ENCODE data around the gene TUT4. TPM values are rescaled to one million over a fixed set of nuclear protein-coding genes. Genes with fewer than 3 reads are reported as not detected.

TUT4 gene
- total RNA-seq, 1 donor from 2014 or later, result 44.2 TPM

- Histone ChIP-seq H3K27me3 (no peaks in the 10 kb centered on the region), H3K27ac (no peak overlapping the region), H3K36me3 (peaks cover 32% of the 10 kb centered on the region), H3K4me1 (no peaks in the 10 kb centered on the region), H3K4me3 (no peak overlapping the region), H3K9me3 (no peaks in the 10 kb centered on the region)
- no peak for TF ChIP-seq CTCF (IDR thresholded peaks at IDR 0.05)
- DNase-seq, result no peak
- intact Hi-C loops (cut with DNase I), result no loop called here
- ATAC-seq, result no peak
These were observed 40.9 kb downstream of the TUT4 start for GRCh38 chr1:52511851-52512615.

GRCh38 chr1:52511439-52511838 lies 41.5 kb downstream of the TUT4 start:
- Histone ChIP-seq H3K9me3 (no peaks in the 10 kb centered on the region), H3K27ac (no peak overlapping the region), H3K4me1 (no peaks in the 10 kb centered on the region), H3K4me3 (no peak overlapping the region), H3K36me3 (peaks cover 32% of the 10 kb centered on the region), H3K27me3 (no peaks in the 10 kb centered on the region)
- TF ChIP-seq CTCF (IDR thresholded peaks at IDR 0.05), result no peak
- intact Hi-C loops (cut with DNase I), result no loop called here
- DNase-seq, result no peak
- no peak for ATAC-seq

GRCh38 chr1:52506920-52507546 lies 45.9 kb downstream of the TUT4 start:
- Histone ChIP-seq H3K36me3 (peaks cover 7% of the 10 kb centered on the region), H3K4me1 (no peaks in the 10 kb centered on the region), H3K9me3 (no peaks in the 10 kb centered on the region), H3K27ac (no peak overlapping the region), H3K4me3 (no peak overlapping the region), H3K27me3 (no peaks in the 10 kb centered on the region)
- intact Hi-C loops (cut with DNase I), result no loop called here
- no peak for ATAC-seq
- no peak for DNase-seq
- no peak for TF ChIP-seq CTCF (IDR thresholded peaks at IDR 0.05)

- DNase-seq, result no peak
- no peaks in the 10 kb centered on the region for H3K27me3 ChIP-seq
- ATAC-seq, result no peak
- no peaks in the 10 kb centered on the region for H3K4me1 ChIP-seq
- no peak for TF ChIP-seq CTCF (IDR thresholded peaks at IDR 0.05)
- H3K27ac ChIP-seq, result no peak overlapping the region
- intact Hi-C loops (cut with DNase I), result no loop called here
- no peak overlapping the region for H3K4me3 ChIP-seq
- H3K36me3 ChIP-seq, result peaks cover 7% of the 10 kb centered on the region
- no peaks in the 10 kb centered on the region for H3K9me3 ChIP-seq
These were observed 46.5 kb downstream of the TUT4 start for GRCh38 chr1:52506349-52506748.

GRCh38 chr1:52504720-52505119 lies 48.2 kb downstream of the TUT4 start:
- DNase-seq (no peak), ATAC-seq (no peak)
- no peak overlapping the region for H3K27ac ChIP-seq
- no peak overlapping the region for H3K4me3 ChIP-seq
- H3K9me3 ChIP-seq, result no peaks in the 10 kb centered on the region
- no peaks in the 10 kb centered on the region for H3K4me1 ChIP-seq
- no peak for TF ChIP-seq CTCF (IDR thresholded peaks at IDR 0.05)
- intact Hi-C loops (cut with DNase I), result no loop called here
- no peaks in the 10 kb centered on the region for H3K27me3 ChIP-seq
- peaks cover 7% of the 10 kb centered on the region for H3K36me3 ChIP-seq

Measured in upper lobe of right lung (tissue), 1 donor.